ENCODE measurements around the gene KIF17.
"Not testable (repeated sequence)": the region's sequence is repeated elsewhere in the genome, so short reads cannot be mapped to it uniquely, and the experiment has no call there.

The KIF17 gene

GRCh38 chr1:20719261-20719660 is 1.5 kb upstream of the KIF17 start:
- Histone ChIP-seq H3K36me3 (no peaks in the 10 kb centered on the region), H3K9me3 (no peaks in the 10 kb centered on the region), H3K4me3 (no peak overlapping the region), H3K27ac (no peak overlapping the region), H3K27me3 (peaks cover 0 to 28% of the 10 kb centered on the region in 2 donors), H3K4me1 (peaks cover 0 to 14% (median 10%) of the 10 kb centered on the region in 4 donors)
- peak in 1 of 2 donors; percentile 17 for DNase-seq
- TF ChIP-seq CTCF (IDR thresholded peaks at IDR 0.05): no peak
- intact Hi-C loops (cut with DNase I; ENCODE audit: low total_unique reads): loop anchor here (5.0 kb wide), 1 partner anchor 1178 kb away; no protein-coding TSS in a partner anchor

GRCh38 chr1:20718343-20718882 is 606 bp upstream of the KIF17 start:
- Histone ChIP-seq H3K4me1 (peaks cover 0 to 14% (median 10%) of the 10 kb centered on the region in 4 donors), H3K27me3 (peaks cover 0 to 32% of the 10 kb centered on the region in 2 donors), H3K4me3 (peak overlapping the region; percentile 43 to 52)
- peak in 1 of 2 donors; percentile 50 for DNase-seq
- H3K27ac ChIP-seq, H3K9me3 ChIP-seq, H3K36me3 ChIP-seq: not testable (repeated sequence)
- intact Hi-C loops (cut with DNase I; ENCODE audit: low total_unique reads): loop anchor here (5.0 kb wide), 1 partner anchor 1179 kb away; no protein-coding TSS in a partner anchor

GRCh38 chr1:20716232-20716631 is 1.6 kb downstream of the KIF17 start:
- Histone ChIP-seq H3K27me3 (peaks cover 0 to 47% of the 10 kb centered on the region in 2 donors), H3K36me3 (no peaks in the 10 kb centered on the region), H3K9me3 (no peaks in the 10 kb centered on the region), H3K27ac (no peak overlapping the region), H3K4me3 (no peak overlapping the region), H3K4me1 (peaks cover 0 to 14% (median 10%) of the 10 kb centered on the region in 4 donors)
- intact Hi-C loops (cut with DNase I; ENCODE audit: low total_unique reads): loop anchor here (5.0 kb wide), 1 partner anchor 1181 kb away; no protein-coding TSS in a partner anchor
- no peak for TF ChIP-seq CTCF (IDR thresholded peaks at IDR 0.05)
- DNase-seq: no peak

- no peaks in the 10 kb centered on the region for H3K36me3 ChIP-seq
- no peaks in the 10 kb centered on the region for H3K9me3 ChIP-seq
- H3K27me3 ChIP-seq: peaks cover 0 to 53% of the 10 kb centered on the region in 2 donors
- intact Hi-C loops (cut with DNase I; ENCODE audit: low total_unique reads): loop anchor here (5.0 kb wide), 1 partner anchor 1182 kb away; no protein-coding TSS in a partner anchor
- TF ChIP-seq CTCF (IDR thresholded peaks at IDR 0.05): no peak
- no peak overlapping the region for H3K4me3 ChIP-seq
- DNase-seq: no peak
- no peak overlapping the region for H3K27ac ChIP-seq
- peaks cover 0 to 14% (median 10%) of the 10 kb centered on the region in 4 donors for H3K4me1 ChIP-seq
Measured at GRCh38 chr1:20715406-20715805, 2.4 kb downstream of the KIF17 start.

GRCh38 chr1:20713440-20713839 is 4.4 kb downstream of the KIF17 start:
- H3K9me3 ChIP-seq: no peaks in the 10 kb centered on the region
- no peaks in the 10 kb centered on the region for H3K36me3 ChIP-seq
- no peak for DNase-seq
- no peak for TF ChIP-seq CTCF (IDR thresholded peaks at IDR 0.05)
- H3K4me1 ChIP-seq: peaks cover 0 to 14% (median 10%) of the 10 kb centered on the region in 4 donors
- H3K4me3 ChIP-seq: no peak overlapping the region
- H3K27me3 ChIP-seq: peaks cover 0 to 67% of the 10 kb centered on the region in 2 donors
- intact Hi-C loops (cut with DNase I; ENCODE audit: low total_unique reads): no loop called here
- H3K27ac ChIP-seq: no peak overlapping the region

GRCh38 chr1:20712215-20712577 is 5.6 kb downstream of the KIF17 start:
- Histone ChIP-seq H3K4me3 (no peak overlapping the region), H3K4me1 (peaks cover 0 to 3% (median under 1%) of the 10 kb centered on the region in 4 donors), H3K27ac (no peak overlapping the region), H3K36me3 (no peaks in the 10 kb centered on the region), H3K27me3 (peaks cover 0 to 64% of the 10 kb centered on the region in 2 donors), H3K9me3 (no peaks in the 10 kb centered on the region)
- TF ChIP-seq CTCF (IDR thresholded peaks at IDR 0.05): no peak
- no peak for DNase-seq
- intact Hi-C loops (cut with DNase I; ENCODE audit: low total_unique reads): no loop called here

Data from tibial artery (tissue), 4 donors.